ENCODE results near the gene CYP27C1. TPM values are rescaled to one million over a fixed set of nuclear protein-coding genes. Genes with fewer than 3 reads are reported as not detected.

The CYP27C1 gene
- total and polyA plus RNA-seq, 2 of the 13 experiments (the other 11 are each of a cell fraction or from before 2014, with no cell fraction given) = not detected

DNA sequence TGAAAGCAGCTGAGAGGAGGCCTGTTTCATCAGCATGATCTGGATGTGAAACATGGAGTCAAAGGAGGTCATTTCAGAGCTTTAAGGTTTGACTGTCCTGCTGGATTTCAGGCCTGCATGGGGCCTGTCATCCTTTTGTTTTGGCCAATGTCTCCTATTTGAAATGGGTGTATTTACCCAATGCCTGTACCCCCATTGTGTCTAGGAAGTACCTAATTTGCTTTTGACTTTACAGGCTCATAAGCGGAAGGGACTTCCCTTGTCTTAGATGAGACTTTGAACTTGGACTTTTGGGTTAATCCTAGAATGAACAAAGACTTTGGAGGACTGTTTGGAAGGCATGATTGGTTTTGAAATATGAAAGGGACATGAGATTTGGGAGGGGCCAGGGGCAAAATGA is 19.3 kb upstream of the CYP27C1 start:
- Histone ChIP-seq H3K27me3 (ENCODE audit: control insufficient read depth in 1 of 2, insufficient read depth in 2 of 2, low read length in 2 of 2) (0 out of 5 replicates have a peak, but pooled peaks cover 0 to 3% of the 10 kb centered on the region in 2 experiments), H3K27ac (ENCODE audit: extremely low read length, insufficient read depth, low read length) (no peak overlapping the region), H2AFZ (ENCODE audit: low read length) (no peak overlapping the region), H3K4me3 (replicated peaks in 1 of 3; ENCODE audit: insufficient read depth in 1 of 3, low read depth in 2 of 3, low read length in 3 of 3) (no peak overlapping the region), H3K4me2 (ENCODE audit: low read depth, low read length) (no peak overlapping the region), H3K79me2 (ENCODE audit: insufficient read depth, low read length) (no peaks in the 10 kb centered on the region), H3K9me3 (ENCODE audit: low read length) (peaks cover 21% of the 10 kb centered on the region), H4K20me1 (ENCODE audit: insufficient read depth, low read length) (no peaks in the 10 kb centered on the region), H3K36me3 (replicated peaks in 1 of 2; ENCODE audit: control insufficient read depth in 1 of 2, insufficient read depth in 2 of 2, low read length in 2 of 2) (no peaks in the 10 kb centered on the region), H3K9ac (ENCODE audit: insufficient read depth, low read depth, low read length) (no peak overlapping the region), H3K4me1 (ENCODE audit: insufficient read depth, low read length) (peaks cover 28% of the 10 kb centered on the region)
- 14% methylated on average over 1 of the region's 1 CpG for WGBS (ENCODE audit: low lambda C conversion rate)
- CTCF ChIA-PET (ENCODE audit: low intra/inter-chr PET ratio, low total read pairs) = no interaction called here
- peak; percentile 47 for DNase-seq (ENCODE audit: low spot score)
- intact Hi-C loops (cut with micrococcal nuclease; ENCODE audit: unreplicated experiment) (no loop called here), in situ Hi-C loops (cut with HindIII; ENCODE audit: extremely low pct_ligation_motif_present, low pct_unique_long_range_greater_than_20kb) (no loop called here)
- ATAC-seq = peak; percentile 49
- POLR2A ChIA-PET = no interaction called here
- FAIRE-seq = no peak
- no TSS peak for BruUV-seq (replicated peaks)
- TF ChIP-seq, protein P1, sequence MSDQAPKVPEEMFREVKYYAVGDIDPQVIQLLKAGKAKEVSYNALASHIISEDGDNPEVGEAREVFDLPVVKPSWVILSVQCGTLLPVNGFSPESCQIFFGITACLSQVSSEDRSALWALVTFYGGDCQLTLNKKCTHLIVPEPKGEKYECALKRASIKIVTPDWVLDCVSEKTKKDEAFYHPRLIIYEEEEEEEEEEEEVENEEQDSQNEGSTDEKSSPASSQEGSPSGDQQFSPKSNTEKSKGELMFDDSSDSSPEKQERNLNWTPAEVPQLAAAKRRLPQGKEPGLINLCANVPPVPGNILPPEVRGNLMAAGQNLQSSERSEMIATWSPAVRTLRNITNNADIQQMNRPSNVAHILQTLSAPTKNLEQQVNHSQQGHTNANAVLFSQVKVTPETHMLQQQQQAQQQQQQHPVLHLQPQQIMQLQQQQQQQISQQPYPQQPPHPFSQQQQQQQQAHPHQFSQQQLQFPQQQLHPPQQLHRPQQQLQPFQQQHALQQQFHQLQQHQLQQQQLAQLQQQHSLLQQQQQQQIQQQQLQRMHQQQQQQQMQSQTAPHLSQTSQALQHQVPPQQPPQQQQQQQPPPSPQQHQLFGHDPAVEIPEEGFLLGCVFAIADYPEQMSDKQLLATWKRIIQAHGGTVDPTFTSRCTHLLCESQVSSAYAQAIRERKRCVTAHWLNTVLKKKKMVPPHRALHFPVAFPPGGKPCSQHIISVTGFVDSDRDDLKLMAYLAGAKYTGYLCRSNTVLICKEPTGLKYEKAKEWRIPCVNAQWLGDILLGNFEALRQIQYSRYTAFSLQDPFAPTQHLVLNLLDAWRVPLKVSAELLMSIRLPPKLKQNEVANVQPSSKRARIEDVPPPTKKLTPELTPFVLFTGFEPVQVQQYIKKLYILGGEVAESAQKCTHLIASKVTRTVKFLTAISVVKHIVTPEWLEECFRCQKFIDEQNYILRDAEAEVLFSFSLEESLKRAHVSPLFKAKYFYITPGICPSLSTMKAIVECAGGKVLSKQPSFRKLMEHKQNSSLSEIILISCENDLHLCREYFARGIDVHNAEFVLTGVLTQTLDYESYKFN (CRISPR knock-in tag; conservative IDR thresholded peaks at IDR 0.05) = 0 out of 2 replicates have a peak, but pooled peaks have one; percentile 19
- TF ChIP-seq ZSCAN22 (CRISPR knock-in tag; IDR thresholded peaks at IDR 0.05) = no peak
- TF ChIP-seq HDAC1 (CRISPR knock-in tag; IDR thresholded peaks at IDR 0.05) = peak; percentile 26; the same call in 1 of the 2 replicates
- peak; percentile 43; the same call in 1 of the 2 replicates for TF ChIP-seq BCL6 (CRISPR knock-in tag; IDR thresholded peaks at IDR 0.05)
- TF ChIP-seq FOXP1 (IDR thresholded peaks at IDR 0.05) = no peak
- TF ChIP-seq FOXP1 (CRISPR knock-in tag; IDR thresholded peaks at IDR 0.05) = 0 out of 2 replicates have a peak, but pooled peaks have one; percentile 10
- TF ChIP-seq HNF4A (CRISPR knock-in tag; IDR thresholded peaks at IDR 0.05) = peak; percentile 36; the same call in 1 of the 2 replicates
- TF ChIP-seq, protein P2, sequence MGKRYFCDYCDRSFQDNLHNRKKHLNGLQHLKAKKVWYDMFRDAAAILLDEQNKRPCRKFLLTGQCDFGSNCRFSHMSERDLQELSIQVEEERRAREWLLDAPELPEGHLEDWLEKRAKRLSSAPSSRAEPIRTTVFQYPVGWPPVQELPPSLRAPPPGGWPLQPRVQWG (CRISPR knock-in tag; IDR thresholded peaks at IDR 0.05; ENCODE audit: borderline replicate concordance, low read depth) = no peak
- 0 out of 2 replicates have a peak, but pooled peaks have one; percentile 10 for TF ChIP-seq TCF7 (IDR thresholded peaks at IDR 0.05; ENCODE audit: low read depth)
- TF ChIP-seq U2AF2 (IDR thresholded peaks at IDR 0.05; ENCODE audit: low read depth, low read length) = no peak
- peak; percentile 58 for TF ChIP-seq SOX13 (IDR thresholded peaks at IDR 0.05)
- TF ChIP-seq SOX13 (CRISPR knock-in tag; conservative IDR thresholded peaks at IDR 0.05 in 1 of 2, IDR thresholded peaks at IDR 0.05 in 1 of 2) = peak in 1 of 2 experiments; percentile 76; a peak in 2 of 4 replicates
- TF ChIP-seq SOX5 (CRISPR knock-in tag; IDR thresholded peaks at IDR 0.05; ENCODE audit: borderline replicate concordance) = peak; percentile 87
- no peak for TF ChIP-seq CENPX (CRISPR knock-in tag; IDR thresholded peaks at IDR 0.05)
- no peak for TF ChIP-seq ZNF7 (CRISPR knock-in tag; IDR thresholded peaks at IDR 0.05)
- TF ChIP-seq, protein P3, sequence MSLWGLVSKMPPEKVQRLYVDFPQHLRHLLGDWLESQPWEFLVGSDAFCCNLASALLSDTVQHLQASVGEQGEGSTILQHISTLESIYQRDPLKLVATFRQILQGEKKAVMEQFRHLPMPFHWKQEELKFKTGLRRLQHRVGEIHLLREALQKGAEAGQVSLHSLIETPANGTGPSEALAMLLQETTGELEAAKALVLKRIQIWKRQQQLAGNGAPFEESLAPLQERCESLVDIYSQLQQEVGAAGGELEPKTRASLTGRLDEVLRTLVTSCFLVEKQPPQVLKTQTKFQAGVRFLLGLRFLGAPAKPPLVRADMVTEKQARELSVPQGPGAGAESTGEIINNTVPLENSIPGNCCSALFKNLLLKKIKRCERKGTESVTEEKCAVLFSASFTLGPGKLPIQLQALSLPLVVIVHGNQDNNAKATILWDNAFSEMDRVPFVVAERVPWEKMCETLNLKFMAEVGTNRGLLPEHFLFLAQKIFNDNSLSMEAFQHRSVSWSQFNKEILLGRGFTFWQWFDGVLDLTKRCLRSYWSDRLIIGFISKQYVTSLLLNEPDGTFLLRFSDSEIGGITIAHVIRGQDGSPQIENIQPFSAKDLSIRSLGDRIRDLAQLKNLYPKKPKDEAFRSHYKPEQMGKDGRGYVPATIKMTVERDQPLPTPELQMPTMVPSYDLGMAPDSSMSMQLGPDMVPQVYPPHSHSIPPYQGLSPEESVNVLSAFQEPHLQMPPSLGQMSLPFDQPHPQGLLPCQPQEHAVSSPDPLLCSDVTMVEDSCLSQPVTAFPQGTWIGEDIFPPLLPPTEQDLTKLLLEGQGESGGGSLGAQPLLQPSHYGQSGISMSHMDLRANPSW (CRISPR knock-in tag; IDR thresholded peaks at IDR 0.05; ENCODE audit: borderline replicate concordance) = no peak
- TF ChIP-seq, protein P4, sequence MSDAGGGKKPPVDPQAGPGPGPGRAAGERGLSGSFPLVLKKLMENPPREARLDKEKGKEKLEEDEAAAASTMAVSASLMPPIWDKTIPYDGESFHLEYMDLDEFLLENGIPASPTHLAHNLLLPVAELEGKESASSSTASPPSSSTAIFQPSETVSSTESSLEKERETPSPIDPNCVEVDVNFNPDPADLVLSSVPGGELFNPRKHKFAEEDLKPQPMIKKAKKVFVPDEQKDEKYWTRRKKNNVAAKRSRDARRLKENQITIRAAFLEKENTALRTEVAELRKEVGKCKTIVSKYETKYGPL (CRISPR knock-in tag; IDR thresholded peaks at IDR 0.05) = no peak
- no peak for TF ChIP-seq ZNF572 (CRISPR knock-in tag; IDR thresholded peaks at IDR 0.05)
- TF ChIP-seq, protein P5, sequence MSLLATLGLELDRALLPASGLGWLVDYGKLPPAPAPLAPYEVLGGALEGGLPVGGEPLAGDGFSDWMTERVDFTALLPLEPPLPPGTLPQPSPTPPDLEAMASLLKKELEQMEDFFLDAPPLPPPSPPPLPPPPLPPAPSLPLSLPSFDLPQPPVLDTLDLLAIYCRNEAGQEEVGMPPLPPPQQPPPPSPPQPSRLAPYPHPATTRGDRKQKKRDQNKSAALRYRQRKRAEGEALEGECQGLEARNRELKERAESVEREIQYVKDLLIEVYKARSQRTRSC (CRISPR knock-in tag; IDR thresholded peaks at IDR 0.05; ENCODE audit: low read depth) = no peak

Data from HepG2 (cell line).